Dedifferentiated amniotic fluid mesenchymal stem cell (primary cell): ENCODE data around the gene PRRX2.
"Not testable (repeated sequence)": the region's sequence is repeated elsewhere in the genome, so short reads cannot be mapped to it uniquely, and the experiment has no call there.

Experiments used
- DNase-seq: peaks from one replicate; pipeline ENCODE4 v3.0.0-alpha.2; 2016; ENCODE audit errors: extremely low spot score

The PRRX2 gene

DNA sequence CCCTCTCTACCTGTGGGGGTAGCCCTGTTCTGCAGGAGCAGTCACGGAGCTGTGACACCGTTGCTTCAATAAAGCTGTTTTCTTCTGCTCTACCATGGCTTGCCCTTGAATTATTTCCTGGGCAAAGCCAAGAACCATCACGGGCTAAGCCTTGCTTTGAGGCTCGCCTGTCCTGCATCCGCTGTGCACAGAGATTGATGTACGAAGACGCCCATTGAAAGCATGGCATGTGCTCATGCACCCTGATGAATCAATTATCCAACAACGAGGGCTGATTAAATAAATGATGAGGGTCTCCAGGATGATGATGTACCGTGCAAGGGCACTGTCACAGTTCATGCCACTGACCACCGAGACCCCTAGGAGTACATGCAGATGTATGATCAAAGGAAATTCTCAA lies 66.7 kb downstream of the PRRX2 start:
- no peak for DNase-seq

- DNase-seq = no peak
These were observed 67.6 kb downstream of the PRRX2 start for GRCh38 chr9:129732946-129733631.

DNA sequence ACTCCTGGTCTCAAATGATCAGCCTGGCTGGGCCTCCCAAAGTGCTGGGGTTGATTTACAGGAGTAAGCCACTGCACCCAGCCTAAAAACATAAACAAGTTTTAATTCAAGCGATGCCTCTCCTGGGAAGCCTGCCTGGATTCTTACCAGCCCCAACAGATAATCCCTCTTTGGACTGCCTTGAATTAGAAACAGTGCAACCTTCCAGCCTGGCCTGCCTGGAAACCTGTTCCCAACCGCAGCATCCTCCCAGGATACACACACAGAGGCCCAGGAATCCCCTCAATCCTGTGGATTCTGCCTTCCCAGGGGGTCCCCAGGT lies 68.1 kb downstream of the PRRX2 start:
- no peak for DNase-seq

- no peak for DNase-seq
These were observed 70.1 kb downstream of the PRRX2 start for GRCh38 chr9:129735546-129735945.

- no peak for DNase-seq
These were observed 70.9 kb downstream of the PRRX2 start for GRCh38 chr9:129736334-129736733.

GRCh38 chr9:129737479-129738274 lies 72.2 kb downstream of the PRRX2 start:
- peak; percentile 76 for DNase-seq

DNA sequence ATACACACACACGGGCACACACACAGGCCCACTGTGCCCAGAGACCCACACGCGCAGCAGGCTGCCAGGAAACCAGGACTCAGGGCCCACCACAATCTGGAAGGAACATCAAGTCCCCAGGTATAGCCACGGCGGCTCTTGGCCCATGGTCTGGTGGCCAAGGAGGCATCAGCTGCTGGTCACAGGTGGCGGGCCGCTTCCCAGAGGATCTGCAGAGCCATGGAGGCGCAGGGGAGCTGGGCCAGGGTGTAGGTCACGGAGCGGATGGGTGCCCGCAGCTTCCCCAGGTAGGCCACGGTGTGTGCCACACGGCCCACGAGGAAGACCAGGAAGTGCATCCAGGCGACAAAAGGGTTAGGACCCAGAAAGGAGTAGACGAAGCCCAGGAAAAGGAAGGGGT lies 74.0 kb downstream of the PRRX2 start:
- DNase-seq = no peak

GRCh38 chr9:129740174-129740573 lies 74.7 kb downstream of the PRRX2 start:
- DNase-seq = no peak

DNA sequence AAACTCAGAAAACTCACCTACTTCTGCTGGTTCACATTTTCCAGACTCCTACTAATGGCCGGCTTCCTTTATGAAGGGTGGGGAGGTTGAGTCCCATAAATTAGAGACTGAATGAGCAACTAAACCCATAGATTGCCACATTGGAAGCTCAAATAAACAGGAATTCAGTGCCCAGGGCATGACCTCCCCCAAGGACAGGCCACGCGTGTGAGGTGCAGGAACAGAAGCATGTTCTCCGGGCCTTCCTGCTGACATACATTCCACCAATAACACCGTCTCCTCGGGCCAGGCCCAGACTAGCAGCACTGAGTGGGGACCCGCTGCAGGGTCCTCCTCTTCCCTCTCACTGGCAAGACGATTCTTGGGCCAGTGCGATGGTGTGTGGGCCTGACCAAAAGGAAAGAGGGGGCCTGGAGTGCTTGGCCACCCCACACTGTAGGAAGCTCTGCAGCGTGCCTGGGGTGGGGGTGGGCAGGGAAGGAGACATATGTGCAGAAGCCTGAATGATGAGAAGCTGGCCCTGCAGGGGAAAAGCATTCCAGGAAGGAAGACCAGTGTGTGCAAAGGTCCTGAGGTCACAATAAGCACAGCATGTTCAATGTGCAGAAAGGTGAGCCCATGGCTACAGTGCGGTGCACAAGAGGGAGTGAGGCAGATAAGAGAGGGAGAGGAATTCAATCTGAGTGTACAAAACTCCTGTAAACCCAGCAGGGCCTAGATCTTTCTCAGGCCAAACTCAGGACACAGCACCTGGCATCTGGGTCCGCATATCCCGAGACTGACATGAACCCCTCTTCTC lies 75.4 kb downstream of the PRRX2 start:
- no peak for DNase-seq

DNA sequence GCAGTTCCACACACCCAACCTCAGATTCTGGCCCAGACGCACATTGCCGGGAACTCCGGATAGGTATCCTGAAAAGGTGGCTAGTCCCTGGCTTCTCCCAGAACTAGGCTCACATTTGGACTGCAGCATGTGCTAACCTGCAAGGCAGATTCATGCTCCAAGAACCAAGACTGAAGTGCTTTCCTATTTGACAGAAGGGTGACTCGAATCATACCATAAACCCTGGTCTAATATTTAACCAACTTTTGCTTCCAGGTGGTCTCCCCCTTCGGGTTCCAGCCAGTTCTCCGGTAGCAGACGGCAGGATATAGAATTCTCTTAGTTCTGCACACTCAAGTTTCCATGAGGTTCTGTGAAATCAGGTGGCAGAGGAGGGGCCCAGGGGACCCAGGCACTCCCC lies 79.8 kb downstream of the PRRX2 start:
- DNase-seq = no peak

GRCh38 chr9:129746092-129746777 lies 80.8 kb downstream of the PRRX2 start:
- no peak for DNase-seq

DNA sequence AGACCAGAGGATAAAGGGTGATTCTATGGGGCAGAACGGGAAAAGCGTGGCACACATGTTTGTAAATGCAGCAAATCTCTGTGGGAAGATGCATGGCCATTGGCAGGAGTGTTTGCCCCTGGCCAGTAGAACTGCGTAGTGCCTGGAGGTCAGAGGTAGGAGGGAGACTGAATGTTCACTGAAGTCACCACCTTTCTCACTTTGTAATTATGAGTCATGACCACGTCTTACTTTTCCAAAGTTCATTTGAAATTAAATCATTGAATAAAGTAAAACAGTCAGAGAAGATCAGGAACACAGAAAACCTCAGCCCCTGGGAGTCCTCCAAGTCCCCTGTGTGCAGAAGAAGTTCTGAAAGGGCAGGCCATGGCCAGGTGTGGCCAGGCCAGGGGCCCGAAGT lies 82.8 kb downstream of the PRRX2 start:
- DNase-seq = no peak

DNA sequence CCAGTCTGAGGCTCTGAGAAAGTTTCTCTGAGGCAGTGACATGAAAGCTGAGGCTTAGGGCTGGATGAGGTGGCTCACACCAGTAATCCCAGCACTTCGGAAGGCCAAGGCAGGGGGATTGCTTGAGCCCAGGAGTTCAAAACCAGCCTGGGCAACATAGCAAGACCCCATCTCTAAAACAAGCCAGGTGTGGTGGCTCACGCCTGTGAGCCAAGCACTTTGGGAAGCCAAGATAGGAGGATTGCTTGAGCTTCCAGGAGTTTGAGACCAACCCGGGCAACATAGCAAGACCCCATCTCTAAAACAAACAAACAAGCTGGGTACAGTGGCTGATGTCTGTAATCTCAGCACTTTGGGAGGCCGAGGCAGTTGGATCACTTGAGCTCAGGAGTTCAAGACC lies 83.6 kb downstream of the PRRX2 start:
- not testable (repeated sequence) for DNase-seq

DNA sequence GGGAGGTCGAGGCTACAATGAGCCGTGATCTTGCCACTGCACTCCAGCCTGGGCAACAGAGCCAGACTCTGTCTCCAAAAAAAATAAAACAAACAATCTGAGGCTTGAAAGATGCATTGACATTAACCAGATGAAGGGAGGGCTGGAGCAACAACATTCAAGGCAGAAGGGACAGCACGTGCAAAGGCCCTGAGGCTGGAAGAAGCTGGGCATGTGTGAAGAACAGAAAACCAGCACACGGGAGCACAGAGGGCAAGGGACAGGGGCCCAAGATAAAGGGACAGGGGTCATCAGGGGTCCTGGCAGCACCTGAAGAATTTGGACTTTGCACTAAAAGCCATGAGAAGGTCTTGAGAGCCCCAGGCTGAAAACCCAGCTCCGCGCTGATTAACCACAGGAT lies 84.1 kb downstream of the PRRX2 start:
- no peak for DNase-seq

DNA sequence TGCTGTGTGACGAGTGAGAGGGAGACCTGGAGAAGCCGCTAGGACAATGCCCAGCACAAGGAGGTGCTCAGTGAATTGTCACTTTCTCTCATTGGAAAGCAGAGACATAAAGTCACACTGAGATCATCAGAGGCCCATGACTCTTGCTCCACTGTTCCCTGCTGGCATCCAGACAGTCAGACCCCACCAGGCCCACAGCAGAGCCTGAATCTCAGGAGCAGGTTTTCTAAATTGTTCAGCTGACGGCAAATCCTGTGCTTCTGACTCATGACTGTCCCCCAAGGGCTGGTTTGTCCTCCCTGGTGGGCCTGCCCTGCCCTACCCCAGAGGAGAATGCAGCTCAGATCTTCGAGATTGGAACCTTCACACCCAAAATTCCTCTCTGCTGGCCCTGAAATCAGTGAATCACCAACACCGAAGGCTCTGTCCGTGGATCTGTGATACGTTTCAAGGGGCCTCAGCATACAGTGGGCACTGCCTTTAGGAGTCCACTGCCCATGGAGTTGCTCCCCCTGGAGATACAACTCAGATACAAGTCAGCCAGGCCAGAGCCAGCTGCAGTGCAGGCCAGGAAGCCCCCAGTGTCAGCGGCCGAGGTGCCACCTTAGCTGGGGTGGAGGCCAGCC lies 84.7 kb downstream of the PRRX2 start:
- DNase-seq = no peak

DNA sequence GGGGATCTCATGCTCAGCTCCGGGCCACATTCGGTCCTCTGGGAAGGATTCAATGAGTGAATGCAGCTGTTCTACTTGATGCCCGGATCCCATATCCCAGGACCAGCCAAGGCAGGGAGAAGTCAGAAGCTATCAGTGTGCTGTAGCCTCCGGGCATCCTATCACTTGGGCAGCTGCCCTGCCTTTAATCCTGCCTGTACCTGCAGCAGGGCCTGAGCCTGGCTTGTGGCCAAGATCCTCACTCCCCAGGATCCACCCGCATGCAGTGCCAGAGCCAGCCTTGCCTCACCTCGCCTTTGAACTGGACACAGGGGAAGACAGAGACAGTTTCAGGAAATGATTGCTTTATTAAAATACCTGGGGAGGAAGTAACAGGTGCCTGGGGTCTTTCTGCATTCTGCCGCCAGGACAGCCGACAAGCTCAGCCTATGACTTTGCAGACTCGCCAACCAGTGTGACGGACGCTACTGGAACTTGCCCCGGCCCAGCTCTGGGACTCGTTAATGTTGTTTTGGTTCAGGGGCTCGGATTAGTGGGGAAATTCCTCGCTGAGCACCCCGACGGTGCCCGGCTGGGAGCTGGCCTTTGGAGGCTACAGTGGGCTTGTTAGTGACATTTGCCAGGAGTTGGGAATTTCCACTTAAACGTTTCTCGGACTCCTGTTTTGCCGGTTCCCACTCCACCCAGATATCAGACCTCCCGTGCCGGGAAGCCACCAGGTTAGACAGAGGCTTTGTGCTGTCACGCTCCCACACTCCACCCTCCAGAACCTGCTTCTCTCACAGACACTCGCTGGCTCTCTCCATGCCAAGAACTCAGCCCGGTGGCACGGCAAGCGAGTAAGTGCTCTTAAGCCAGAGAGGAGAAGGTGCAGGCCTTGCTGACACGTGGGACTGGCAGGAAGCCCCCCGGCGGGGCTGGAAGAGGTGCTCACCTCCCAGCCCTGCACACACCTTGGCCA lies 86.7 kb downstream of the PRRX2 start:
- no peak for DNase-seq

DNA sequence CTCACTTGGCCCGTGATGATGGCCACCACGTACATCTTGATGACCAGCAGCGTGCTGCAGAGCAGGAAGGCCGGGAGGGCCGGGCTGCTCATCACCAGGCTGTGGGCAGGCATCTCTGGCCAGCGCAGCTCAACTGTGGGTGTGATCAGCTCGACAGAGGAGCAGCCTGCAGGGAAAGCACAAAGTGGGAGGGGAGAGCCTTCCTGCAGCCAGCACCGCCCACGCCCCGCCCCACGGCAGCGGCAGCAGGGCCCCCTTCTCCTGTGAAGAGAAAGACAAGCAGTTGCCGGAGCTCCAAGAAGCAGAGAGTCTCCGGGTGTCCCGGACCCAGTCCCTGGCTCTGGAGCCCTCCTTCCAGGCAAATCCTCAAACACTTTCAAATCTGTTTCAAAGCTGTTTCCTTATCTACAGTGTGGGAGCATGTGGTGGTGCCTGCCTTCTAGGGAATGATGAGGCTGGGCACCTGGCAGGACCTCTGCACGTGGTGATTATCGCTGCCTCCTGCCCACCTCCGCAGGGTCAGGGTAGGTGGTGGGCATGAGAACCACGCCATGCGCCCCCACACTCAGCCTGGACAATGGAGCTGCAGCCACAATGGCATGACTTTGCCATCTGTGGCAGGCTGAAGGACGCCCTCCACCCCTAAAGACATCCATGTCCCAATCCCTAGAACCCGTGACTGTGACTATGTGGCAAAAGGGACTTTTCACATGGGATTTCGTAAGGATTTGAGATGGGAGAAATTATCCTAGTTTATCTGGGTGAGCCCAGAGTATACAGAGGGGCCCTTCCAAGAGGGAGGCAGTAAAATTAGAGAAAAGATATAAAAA lies 87.7 kb downstream of the PRRX2 start, which contains the start of gene PTGES:
PTGES (minus strand) TSS at position 143 of the 830 bp plus-strand sequence; CDS start at position 113, 30 bp downstream.
- peak; percentile 75 for DNase-seq

DNA sequence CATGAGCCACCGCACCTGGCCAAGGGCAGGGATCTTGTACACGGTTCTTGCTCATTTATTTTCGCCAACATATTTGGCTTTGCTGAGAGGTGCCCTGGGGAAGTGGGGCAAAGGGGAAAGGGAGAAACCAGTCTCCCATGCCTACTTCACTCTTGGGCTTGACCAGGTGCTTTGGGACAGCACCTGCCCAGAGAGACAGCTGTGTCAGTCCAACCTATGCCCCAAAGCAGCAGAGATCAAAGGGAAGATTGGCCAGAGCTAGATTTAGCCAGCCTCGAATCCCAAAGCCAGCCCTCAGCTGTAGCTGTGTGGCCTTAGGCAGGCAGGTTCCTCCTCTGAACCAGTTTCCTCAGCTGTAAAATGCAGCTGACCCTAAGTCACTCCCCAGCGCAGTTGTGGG lies 89.7 kb downstream of the PRRX2 start:
- no peak for DNase-seq

DNA sequence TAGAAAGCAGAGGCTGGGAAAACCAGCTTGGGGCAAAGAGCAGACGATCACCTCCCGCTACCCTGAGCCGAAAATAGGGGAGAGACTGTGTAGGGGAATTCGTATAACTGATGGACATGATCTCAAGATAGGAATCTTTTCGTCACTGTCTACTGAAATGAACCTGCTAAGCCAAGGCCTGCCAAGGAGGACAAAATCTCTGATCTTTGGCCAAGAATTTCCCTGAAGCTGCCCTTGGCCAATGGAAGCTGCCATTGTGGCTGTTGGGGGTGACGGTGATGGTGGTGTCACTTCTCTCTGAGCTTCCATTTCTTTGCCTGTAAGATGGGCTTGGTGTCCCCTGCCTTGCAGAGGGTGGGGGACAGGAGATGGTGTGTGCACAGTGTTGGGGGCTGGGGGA lies 90.7 kb downstream of the PRRX2 start:
- DNase-seq = no peak

- DNase-seq = no peak
These were observed 91.6 kb downstream of the PRRX2 start for GRCh38 chr9:129757045-129757444.
